HG02678 (cell line): ENCODE measurements around the gene BCAS3.

Experiments used
- ATAC-seq: cut with Tn5 transposase; IDR thresholded peaks from one replicate; pipeline ENCODE4 v1.9.1; 2021; ENCODE audit warnings: mild to moderate bottlenecking, moderate library complexity; ENCODE audit not compliant: unreplicated experiment

The BCAS3 gene

DNA sequence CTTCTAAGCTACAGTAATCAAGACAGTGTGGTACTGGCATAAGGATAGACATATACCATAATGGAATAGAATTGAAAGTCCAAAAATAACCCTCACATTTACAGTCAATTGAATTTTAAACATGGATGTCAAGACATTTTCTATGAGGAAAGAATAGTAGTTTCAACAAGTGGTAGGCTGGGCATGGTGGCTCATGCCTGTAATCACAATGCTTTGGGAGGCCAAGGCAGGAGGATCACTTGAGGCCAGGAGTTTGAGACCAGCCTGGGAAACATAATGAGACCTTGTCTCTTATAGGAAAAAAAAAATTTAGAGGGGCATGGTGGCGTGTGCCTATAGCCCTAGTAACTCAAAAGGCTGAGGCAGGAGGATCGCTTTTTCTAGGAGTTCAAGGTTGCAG is 599.2 kb downstream of the BCAS3 start:
- no peak for ATAC-seq

- no peak for ATAC-seq
Observed at GRCh38 chr17:61279476-61280145, 602.0 kb downstream of the BCAS3 start.

GRCh38 chr17:61280338-61280737 is 602.7 kb downstream of the BCAS3 start:
- no peak for ATAC-seq

- ATAC-seq: no peak
Observed at GRCh38 chr17:61280851-61281250, 603.2 kb downstream of the BCAS3 start.

DNA sequence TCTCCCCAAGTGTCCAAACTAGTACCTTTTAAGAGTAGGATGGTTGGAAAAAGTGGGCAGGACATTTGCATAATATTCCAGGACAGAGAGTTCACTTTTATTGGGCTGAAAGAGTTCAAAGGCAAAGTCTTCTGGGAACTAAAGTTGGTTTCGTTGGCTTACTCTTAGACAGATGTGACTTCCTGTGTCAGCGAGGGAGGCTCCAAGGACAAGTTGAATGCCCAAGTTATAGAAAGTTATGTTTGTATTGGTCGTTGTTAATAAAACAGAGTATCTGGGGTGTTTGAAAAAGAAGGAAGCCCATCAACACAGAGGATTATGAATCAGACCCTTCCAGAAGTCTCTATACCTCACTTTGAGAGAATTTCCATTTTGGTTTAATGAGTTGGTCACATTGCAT is 604.7 kb downstream of the BCAS3 start:
- no peak for ATAC-seq

- ATAC-seq: no peak
Observed at GRCh38 chr17:61283043-61283442, 605.4 kb downstream of the BCAS3 start.

GRCh38 chr17:61284174-61284573 is 606.5 kb downstream of the BCAS3 start:
- no peak for ATAC-seq

- ATAC-seq: no peak
Observed at GRCh38 chr17:61284746-61285145, 607.1 kb downstream of the BCAS3 start.

DNA sequence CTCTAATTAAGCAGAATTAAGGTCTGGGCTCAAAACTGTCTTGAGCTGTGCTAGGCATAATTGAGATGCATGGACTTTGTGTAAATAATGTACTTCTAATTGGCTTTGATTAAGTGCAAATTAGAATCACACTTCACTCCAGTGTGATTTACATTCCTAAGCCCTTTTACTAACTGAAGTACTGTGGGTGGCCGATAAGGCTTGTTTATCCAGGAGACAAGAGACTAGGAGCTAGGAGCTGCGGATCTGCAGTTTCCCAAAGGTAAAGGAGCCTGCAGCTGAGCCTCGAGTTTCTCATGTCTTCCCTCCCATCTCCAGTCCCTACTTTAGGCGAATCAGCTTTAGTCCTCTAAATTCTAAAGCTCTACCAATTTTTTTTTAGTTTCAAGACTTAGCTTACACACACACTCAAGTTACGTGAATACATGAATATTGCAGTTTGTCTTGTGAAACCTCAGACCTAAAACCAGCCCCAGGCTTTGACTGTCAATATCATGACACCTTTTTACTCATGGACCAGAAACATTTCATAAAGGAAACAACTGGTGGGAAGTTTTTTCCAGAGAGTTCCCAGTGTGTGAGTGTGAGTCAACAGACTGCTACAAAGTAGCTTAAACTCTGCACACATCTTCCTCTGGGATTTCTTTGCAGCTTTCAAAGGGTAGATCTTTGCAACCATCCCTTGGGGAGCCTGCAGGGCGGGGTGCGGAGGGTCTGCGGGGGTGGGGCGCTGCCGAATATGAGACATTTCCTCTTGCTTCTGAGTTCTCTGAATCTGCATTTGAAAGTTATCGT is 608.1 kb downstream of the BCAS3 start:
- ATAC-seq: no peak

- ATAC-seq: no peak
Observed at GRCh38 chr17:61286449-61286848, 608.8 kb downstream of the BCAS3 start.

DNA sequence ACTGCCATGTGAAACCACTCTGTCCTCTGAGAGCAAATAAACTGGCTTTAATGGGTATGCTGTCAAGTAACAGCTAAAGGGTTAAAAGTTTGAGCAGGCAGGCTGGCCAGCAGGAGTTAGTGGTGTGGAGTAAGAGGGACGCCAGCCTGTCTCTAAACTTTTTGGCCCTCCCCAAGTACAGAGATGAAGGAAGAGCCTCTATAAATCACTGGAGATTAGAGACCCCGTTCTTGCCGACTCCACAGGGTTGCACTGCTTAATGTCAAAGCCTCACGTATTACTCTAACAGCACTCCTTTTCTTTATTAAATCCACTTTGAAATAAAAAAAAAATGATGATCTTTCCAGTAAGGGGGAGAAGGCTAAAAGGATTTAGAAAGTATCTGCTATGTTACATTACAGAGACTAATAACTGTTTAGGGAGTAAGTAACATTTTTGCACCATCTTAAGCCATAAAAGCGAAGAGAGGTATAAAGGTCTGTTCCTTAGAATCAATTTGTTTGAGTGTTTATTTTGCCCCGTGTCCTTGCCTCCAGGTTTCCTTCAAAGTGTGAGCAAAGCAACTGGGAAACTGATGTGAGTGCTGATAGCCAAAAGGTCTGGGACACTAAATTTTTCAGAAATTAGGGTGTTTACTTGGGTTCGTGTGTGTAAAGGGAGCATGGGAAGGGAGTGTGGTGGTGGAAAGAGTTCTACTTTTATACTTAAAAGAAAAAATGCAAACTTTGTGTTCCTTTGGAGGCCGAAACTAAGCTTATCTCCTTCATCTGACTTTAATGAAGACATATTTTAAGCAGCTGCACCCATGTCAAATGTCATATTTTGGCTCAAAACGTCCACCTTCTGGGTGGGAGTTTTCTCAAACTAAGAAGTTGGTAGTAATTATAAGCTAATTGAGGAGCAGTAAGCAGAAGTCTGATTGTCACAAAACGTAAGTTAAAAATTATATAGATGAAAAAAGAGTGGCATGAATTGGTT is 612.0 kb downstream of the BCAS3 start:
- ATAC-seq: no peak

- ATAC-seq: no peak
Observed at GRCh38 chr17:61291451-61292285, 614.0 kb downstream of the BCAS3 start.

DNA sequence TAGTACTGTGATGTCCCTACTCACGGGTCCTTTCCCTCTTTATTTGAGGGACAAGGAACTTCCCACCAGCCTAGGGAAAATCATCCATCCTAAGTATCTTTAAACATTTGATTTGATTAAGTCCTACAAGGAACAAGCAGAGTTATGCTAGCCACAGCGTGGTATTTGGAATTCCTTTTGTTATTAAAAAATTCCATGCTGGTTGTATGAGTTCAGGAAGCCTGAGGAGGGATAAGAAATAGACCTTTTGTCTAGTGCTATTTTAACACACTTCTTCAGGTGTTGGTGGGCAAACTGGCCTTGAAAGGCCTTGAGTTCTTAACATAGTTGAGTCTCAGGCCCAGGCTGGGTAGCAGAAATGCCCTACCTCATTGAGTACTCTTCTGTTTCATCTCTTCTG is 616.6 kb downstream of the BCAS3 start:
- ATAC-seq: no peak

DNA sequence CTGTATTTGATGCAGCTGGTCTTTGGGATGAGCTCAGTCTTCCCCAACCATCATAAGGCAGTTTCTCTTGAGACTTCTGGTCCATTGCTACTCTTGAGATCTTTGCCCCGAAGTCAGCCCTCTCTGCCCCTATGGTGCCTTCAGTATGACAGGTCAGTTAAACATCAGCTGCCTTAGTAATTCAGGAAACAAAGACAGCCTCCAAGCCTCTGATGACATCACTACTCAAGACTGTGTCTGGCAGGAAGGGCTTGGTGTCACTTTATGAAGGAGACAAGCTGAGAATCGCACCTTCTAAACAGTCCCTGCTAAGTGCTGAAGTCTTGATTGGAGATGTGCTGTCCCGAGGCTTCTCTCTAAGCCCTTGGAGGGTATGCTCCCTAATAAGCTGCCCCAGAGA is 617.1 kb downstream of the BCAS3 start:
- no peak for ATAC-seq

GRCh38 chr17:61296058-61296457 is 618.4 kb downstream of the BCAS3 start:
- ATAC-seq: no peak

GRCh38 chr17:61299517-61300513 is 622.2 kb downstream of the BCAS3 start:
- ATAC-seq: no peak

DNA sequence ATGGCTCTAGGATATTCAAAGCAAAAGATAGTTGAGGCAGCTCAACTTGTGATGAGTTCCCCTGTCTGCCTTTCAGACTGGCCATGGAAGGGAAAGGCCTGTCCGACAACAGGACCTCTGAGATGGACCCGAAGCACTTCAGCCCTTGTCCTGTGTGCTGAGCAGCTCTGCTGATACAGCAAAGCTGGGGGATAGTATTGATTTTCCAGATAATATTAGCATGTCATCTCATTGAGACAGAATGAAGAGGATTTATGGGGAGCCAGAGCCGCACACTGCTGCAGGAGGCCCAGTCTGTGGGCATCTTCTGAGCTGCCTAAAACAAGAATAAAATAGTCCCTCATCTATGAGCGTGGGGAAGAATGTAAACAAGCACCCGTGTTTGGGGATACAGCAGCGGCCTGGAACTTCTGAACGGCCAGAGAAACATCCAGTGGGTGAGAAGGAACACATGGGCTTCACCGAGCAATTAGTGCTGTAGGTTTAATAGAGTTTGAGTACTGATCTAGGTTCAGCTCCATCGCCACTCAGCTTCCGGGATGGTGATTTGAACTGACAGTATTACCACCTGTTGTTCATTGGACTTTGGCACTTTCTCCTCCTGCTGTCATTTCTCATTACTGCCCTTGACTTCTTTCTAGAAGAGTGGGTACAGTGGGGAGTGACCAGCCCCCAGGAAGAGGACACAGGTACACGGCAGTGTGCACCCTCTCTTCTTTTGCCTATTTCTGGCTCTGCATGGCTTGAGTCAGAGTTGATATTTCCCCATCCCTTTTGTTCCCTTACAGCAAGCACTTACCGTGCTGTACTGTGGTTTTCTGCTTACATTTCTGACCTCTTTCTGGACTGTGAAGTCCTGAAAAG is 625.5 kb downstream of the BCAS3 start:
- ATAC-seq: no peak

GRCh38 chr17:61303817-61304096 is 626.1 kb downstream of the BCAS3 start:
- ATAC-seq: no peak

GRCh38 chr17:61305024-61305423 is 627.4 kb downstream of the BCAS3 start:
- ATAC-seq: no peak
